GM12878 (cell line): Measurements from ENCODE around the gene ZNF200. TPM values are rescaled to one million over a fixed set of nuclear protein-coding genes. Genes with fewer than 3 reads are reported as not detected.

ENCODE experiments used
- BACH1 ChIP-seq: fragments of 450-650 bp; IDR thresholded peaks from 2 replicates; pipeline ENCODE4 v1.6.1; 2017; ENCODE audit warnings: mild to moderate bottlenecking, borderline replicate concordance
- BMI1 ChIP-seq: fragments of 450-650 bp; IDR thresholded peaks from 2 replicates; pipeline ENCODE4 v1.6.1; 2016; ENCODE audit warnings: mild to moderate bottlenecking, moderate library complexity, borderline replicate concordance
- CHD1 ChIP-seq: IDR thresholded peaks from 2 replicates; pipeline ENCODE4 v1.6.1; 2012; ENCODE audit warnings: low read depth, low read length, improper control_type of control experiment
- DPF2 ChIP-seq: fragments of 450-650 bp; IDR thresholded peaks from 2 replicates; pipeline ENCODE4 v1.6.1; 2017; ENCODE audit warnings: mild to moderate bottlenecking
- E2F8 ChIP-seq: fragments of 450-650 bp; IDR thresholded peaks from 2 replicates; pipeline ENCODE4 v1.6.1; 2018; ENCODE audit warnings: mild to moderate bottlenecking, low read depth, moderate library complexity; ENCODE audit not compliant: partially characterized antibody
- ESRRA ChIP-seq: IDR thresholded peaks from 2 replicates; pipeline ENCODE4 v1.6.1; 2012; ENCODE audit warnings: mild to moderate bottlenecking, low read length, improper control_type of control experiment
- FOS ChIP-seq: IDR thresholded peaks from 3 replicates; pipeline ENCODE4 v1.6.1; 2011; ENCODE audit warnings: borderline replicate concordance; ENCODE audit not compliant: insufficient read length; ENCODE audit errors: extremely low read depth
- FOXK2 ChIP-seq: fragments of 450-650 bp; IDR thresholded peaks from 2 replicates; pipeline ENCODE4 v1.6.1; 2017; ENCODE audit warnings: mild to moderate bottlenecking, moderate library complexity
- HCFC1 ChIP-seq: fragments of 150-350 bp; IDR thresholded peaks from 2 replicates; pipeline ENCODE4 v1.6.1; 2014; ENCODE audit warnings: low read length
- JUND ChIP-seq: IDR thresholded peaks from 2 replicates; pipeline ENCODE4 v1.6.1; 2012; ENCODE audit warnings: low read depth, mild to moderate bottlenecking, low read length, improper control_type of control experiment, moderate library complexity
- LARP7 ChIP-seq: fragments of 450-650 bp; IDR thresholded peaks from 2 replicates; pipeline ENCODE4 v1.6.1; 2017; ENCODE audit warnings: mild to moderate bottlenecking
- MEF2A ChIP-seq: IDR thresholded peaks from 2 replicates; pipeline ENCODE4 v1.6.1; 2011; ENCODE audit warnings: low read depth, mild to moderate bottlenecking, low read length, moderate library complexity; ENCODE audit not compliant: insufficient read depth
- NBN ChIP-seq: fragments of 450-650 bp; IDR thresholded peaks from 2 replicates; pipeline ENCODE4 v1.6.1; 2016
- POLR2AphosphoS5 ChIP-seq: IDR thresholded peaks from 2 replicates; pipeline ENCODE4 v1.6.1; 2011; ENCODE audit warnings: mild to moderate bottlenecking, low read length, inconsistent platforms
- RFX5 ChIP-seq: IDR thresholded peaks from 2 replicates; pipeline ENCODE4 v1.6.1; 2011; ENCODE audit warnings: low read depth, low read length, improper control_type of control experiment
- SIN3A ChIP-seq: IDR thresholded peaks from 2 replicates; pipeline ENCODE4 v1.6.1; 2012; ENCODE audit warnings: low read depth, low read length, improper control_type of control experiment
- SMC3 ChIP-seq: IDR thresholded peaks from 2 replicates; pipeline ENCODE4 v1.6.1; 2011; ENCODE audit warnings: low read length, improper control_type of control experiment, borderline replicate concordance
- SREBF1 ChIP-seq: IDR thresholded peaks from 2 replicates; pipeline ENCODE4 v1.6.1; 2012; ENCODE audit warnings: mild to moderate bottlenecking, low read length
- SREBF2 ChIP-seq: IDR thresholded peaks from 2 replicates; pipeline ENCODE4 v1.6.1; 2012; ENCODE audit warnings: mild to moderate bottlenecking, low read length
- STAT3 ChIP-seq: IDR thresholded peaks from 2 replicates; pipeline ENCODE4 v1.6.1; 2011; ENCODE audit warnings: low read depth, low read length, improper control_type of control experiment
- TCF12 ChIP-seq: IDR thresholded peaks from 2 replicates; pipeline ENCODE4 v1.6.1; 2011; ENCODE audit warnings: low read depth, mild to moderate bottlenecking, low read length
- YY1 ChIP-seq: IDR thresholded peaks from 2 replicates; pipeline ENCODE4 v1.6.1; 2011; ENCODE audit warnings: low read depth, mild to moderate bottlenecking, low read length
- ZNF274 ChIP-seq: IDR thresholded peaks from one replicate; pipeline ENCODE4 v1.8.0; 2011; ENCODE audit not compliant: insufficient read length, insufficient read depth
- polyA plus RNA-seq, 11 experiments: library from polyadenylated mRNA; depleted of rRNA in 4 of 11; unstranded in 6 of 11; stranded (reverse) in 5 of 11; fragments of >200 nt; fragmentation: Nextera tagmentation in 4 of 11; fragmentation: Illumina TruSeq in 1 of 11; extraction: Ambion mirVana in 4 of 11; extraction: Trizol in 1 of 11; gene quantifications; 1 replicate in 1 of 11; 2 replicates in 10 of 11; pipeline versions ENCODE4 v1.2.1 to v1.2.3, GENCODE V29; 2011 to 2016; ENCODE audit warnings: inconsistent platforms in 2 of 11, missing spikeins in 2 of 11, low read depth in 1 of 11
- total RNA-seq, 4 experiments: library from RNA; depleted of rRNA in 3 of 4; stranded (reverse); fragments of >200 nt in 3 of 4; fragmentation: Illumina TruSeq in 1 of 4; extraction: Trizol in 1 of 4; gene quantifications; 2 replicates each; pipeline versions ENCODE4 v1.2.1 to v1.2.3, GENCODE V29; 2013 to 2021
- TF ChIP-seq, protein P1 (sequence below): fragments of 450-650 bp; IDR thresholded peaks from 2 replicates; pipeline ENCODE4 v1.6.1; 2016; ENCODE audit warnings: mild to moderate bottlenecking
- TF ChIP-seq, protein P2 (sequence below): fragments of 450-650 bp; IDR thresholded peaks from 2 replicates; pipeline ENCODE4 v1.6.1; 2016; ENCODE audit warnings: mild to moderate bottlenecking
- TF ChIP-seq, protein P3 (sequence below): fragments of 450-650 bp; IDR thresholded peaks from 2 replicates; pipeline ENCODE4 v1.6.1; 2017; ENCODE audit warnings: low read depth, mild to moderate bottlenecking, moderate library complexity

The ZNF200 gene
- total and polyA plus RNA-seq, 10 of the 15 experiments (the other 5 are each of a cell fraction or from before 2014, with no cell fraction given): 4.0 to 13.9 (median 9.6) TPM

- peak; percentile 35; the same call in 1 of the 2 replicates for TF ChIP-seq LARP7
- TF ChIP-seq JUND: no peak
- no peak for TF ChIP-seq E2F8
- TF ChIP-seq ESRRA: no peak
- no peak for TF ChIP-seq STAT3
- peak; percentile 50; the same call in 1 of the 2 replicates for TF ChIP-seq BACH1
- no peak for TF ChIP-seq SREBF1
- TF ChIP-seq NBN: no peak; the same call in 1 of the 2 replicates
- TF ChIP-seq TCF12: no peak
- TF ChIP-seq RFX5: no peak
- peak; percentile 6; the same call in 1 of the 2 replicates for TF ChIP-seq YY1
- TF ChIP-seq CHD1: no peak
- TF ChIP-seq BMI1: no peak
- TF ChIP-seq FOS: no peak
- TF ChIP-seq ZNF274: no peak
- no peak for TF ChIP-seq FOXK2
- TF ChIP-seq POLR2AphosphoS5: peak; percentile 70
- TF ChIP-seq, protein P1, sequence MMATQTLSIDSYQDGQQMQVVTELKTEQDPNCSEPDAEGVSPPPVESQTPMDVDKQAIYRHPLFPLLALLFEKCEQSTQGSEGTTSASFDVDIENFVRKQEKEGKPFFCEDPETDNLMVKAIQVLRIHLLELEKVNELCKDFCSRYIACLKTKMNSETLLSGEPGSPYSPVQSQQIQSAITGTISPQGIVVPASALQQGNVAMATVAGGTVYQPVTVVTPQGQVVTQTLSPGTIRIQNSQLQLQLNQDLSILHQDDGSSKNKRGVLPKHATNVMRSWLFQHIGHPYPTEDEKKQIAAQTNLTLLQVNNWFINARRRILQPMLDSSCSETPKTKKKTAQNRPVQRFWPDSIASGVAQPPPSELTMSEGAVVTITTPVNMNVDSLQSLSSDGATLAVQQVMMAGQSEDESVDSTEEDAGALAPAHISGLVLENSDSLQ: peak; percentile 99
- peak; percentile 60; the same call in 1 of the 2 replicates for TF ChIP-seq SIN3A
- TF ChIP-seq, protein P2, sequence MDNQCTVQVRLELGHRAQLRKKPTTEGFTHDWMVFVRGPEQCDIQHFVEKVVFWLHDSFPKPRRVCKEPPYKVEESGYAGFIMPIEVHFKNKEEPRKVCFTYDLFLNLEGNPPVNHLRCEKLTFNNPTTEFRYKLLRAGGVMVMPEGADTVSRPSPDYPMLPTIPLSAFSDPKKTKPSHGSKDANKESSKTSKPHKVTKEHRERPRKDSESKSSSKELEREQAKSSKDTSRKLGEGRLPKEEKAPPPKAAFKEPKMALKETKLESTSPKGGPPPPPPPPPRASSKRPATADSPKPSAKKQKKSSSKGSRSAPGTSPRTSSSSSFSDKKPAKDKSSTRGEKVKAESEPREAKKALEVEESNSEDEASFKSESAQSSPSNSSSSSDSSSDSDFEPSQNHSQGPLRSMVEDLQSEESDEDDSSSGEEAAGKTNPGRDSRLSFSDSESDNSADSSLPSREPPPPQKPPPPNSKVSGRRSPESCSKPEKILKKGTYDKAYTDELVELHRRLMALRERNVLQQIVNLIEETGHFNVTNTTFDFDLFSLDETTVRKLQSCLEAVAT: no peak
- TF ChIP-seq, protein P3, sequence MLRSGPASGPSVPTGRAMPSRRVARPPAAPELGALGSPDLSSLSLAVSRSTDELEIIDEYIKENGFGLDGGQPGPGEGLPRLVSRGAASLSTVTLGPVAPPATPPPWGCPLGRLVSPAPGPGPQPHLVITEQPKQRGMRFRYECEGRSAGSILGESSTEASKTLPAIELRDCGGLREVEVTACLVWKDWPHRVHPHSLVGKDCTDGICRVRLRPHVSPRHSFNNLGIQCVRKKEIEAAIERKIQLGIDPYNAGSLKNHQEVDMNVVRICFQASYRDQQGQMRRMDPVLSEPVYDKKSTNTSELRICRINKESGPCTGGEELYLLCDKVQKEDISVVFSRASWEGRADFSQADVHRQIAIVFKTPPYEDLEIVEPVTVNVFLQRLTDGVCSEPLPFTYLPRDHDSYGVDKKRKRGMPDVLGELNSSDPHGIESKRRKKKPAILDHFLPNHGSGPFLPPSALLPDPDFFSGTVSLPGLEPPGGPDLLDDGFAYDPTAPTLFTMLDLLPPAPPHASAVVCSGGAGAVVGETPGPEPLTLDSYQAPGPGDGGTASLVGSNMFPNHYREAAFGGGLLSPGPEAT: peak; percentile 8; the same call in 1 of the 2 replicates
- TF ChIP-seq HCFC1: peak; percentile 40; the same call in 1 of the 2 replicates
- 0 out of 2 replicates have a peak, but pooled peaks have one; percentile 22 for TF ChIP-seq MEF2A
- TF ChIP-seq DPF2: peak; percentile 95
- TF ChIP-seq SMC3: 0 out of 2 replicates have a peak, but pooled peaks have one; percentile 28
- TF ChIP-seq SREBF2: no peak
Measured at GRCh38 chr16:3264137-3265036, 29.4 kb upstream of the ZNF200 start (continued).
